HG02588 (cell line): ENCODE results near the gene SRCIN1.

ENCODE experiments used
- ATAC-seq: cut with Tn5 transposase; IDR thresholded peaks from one replicate; pipeline ENCODE4 v1.9.1; 2021; ENCODE audit warnings: mild to moderate bottlenecking, moderate library complexity; ENCODE audit not compliant: unreplicated experiment

The SRCIN1 gene

DNA sequence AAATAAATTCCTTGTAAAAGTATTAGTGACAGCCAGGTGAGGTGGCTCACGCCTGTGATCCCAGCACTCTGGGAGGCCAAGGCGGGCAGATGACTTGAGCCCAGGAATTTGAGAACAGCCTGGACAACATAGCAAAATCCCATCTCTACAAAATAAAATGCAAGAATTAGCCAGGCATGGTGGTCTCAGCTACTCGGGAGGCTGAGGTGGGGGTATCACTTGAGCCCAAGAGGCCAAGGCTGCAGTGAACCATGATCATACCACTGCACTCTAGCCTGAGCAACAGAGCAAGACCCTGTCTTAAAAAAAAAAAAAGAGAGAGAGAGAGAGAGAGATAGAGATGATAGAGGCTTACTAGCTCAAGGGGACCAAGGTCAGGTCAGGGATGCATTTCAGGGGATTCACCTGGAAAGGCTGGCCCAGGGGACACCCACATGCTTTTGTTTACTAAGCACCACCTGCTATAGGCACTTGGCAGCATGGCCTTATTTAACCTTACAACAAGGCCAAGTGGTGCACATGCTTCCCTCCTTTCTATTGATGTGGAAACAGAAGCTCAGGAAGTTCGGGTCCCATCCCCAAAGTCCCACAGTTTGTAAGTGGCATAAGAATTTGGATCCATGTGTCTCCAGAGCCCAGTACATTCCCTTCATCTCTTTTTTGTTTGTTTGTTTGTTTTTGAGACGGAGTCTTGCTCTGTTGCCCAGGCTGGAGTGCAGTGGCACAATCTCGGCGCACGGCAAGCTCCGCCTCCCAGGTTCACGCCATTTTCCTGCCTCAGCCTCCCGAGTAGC, 12.4 kb upstream of the SRCIN1 start:
- no peak for ATAC-seq

DNA sequence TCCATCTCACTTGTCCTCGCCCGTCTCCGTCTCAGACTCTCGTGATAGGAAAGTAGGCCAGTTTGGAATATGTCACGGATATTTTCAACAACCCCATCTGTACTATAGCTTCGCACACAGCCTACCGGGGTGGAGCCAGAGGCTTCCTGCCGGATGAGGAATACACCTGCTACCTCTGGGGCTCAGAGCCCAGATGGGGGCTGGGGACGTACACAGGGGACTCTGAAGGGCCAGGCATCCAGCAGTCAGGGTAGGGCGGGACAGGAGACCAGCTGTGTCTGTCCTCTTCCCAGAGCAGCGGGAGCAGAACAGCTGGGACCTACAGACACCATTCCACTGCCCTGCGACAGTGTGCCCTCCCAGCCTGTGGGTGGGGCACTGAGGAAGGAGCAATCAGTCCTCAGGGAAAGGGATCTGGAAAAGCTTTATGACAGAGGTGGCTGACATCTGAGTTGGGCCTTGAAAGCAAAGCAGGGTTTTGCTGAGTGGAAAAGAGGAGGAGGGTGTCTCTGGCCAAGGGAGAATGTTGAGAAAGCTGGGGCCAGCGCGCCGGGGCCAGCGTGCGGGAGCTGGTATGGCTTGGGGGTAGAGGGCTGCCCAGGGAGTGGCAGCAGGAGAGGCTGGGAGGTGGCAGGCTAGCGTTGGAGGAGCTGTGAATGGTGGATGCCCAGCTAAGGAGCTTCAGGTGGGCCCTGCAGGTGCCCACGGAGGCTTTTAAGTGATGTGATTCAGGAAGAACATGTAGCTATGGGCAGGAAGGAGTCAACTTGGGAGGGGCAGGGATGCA, 11.5 kb upstream of the SRCIN1 start:
- ATAC-seq, result no peak

DNA sequence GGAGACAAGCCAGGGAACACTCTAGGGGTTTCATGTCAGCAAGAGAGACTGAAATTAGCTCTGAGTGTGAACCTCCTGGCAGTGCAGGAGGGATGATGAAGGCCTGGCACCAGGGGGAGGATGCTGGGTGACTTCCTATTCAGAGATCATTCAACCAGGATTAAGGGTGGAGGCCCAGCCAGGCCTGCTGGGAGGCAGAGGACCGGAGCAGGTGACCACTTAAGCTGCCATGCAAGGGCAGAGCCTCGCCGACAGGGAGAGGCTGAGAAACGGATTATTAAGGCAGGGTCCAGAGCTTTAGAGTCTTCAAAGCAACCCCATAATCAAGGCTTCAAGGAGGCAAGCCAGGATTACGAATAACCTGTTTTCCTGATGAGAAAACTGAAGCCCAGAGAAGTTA, 10.6 kb upstream of the SRCIN1 start:
- no peak for ATAC-seq

DNA sequence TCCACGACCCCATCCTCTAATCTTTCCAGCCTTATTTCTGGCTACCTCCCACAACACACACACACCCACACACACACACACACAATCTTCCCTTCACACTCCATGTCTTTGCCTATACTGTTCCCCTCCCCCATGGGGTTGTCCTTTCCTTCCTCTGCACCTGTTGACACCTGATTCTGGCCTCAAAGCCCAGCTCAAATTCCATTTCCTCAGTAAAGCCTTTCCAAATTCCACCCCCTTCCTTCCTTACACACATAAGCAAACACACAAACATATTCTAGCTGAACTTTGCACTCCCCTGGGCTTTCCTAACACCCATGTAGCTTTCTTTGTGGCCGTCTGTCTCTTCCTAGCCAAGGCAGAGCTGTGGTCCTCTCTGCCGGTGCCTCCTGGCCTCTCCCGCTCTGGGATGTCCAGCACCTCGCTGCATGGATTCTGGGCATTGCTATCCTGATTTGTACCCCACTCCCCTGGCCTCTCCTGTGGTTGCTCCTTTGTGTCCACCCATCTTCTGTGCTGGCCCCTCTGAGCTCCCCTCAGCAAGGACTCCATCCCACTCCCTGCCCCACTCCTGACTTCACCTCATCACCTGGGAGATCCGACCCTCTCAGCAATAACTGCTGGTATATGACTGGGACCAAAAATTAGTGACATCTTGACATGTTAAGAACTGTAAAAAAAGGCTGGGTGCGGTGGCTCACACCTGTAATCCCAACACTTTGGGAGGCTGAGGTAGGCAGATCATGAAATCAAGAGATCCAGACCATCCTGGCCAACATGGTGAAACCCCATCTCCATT, 8.4 kb upstream of the SRCIN1 start:
- ATAC-seq, result no peak

DNA sequence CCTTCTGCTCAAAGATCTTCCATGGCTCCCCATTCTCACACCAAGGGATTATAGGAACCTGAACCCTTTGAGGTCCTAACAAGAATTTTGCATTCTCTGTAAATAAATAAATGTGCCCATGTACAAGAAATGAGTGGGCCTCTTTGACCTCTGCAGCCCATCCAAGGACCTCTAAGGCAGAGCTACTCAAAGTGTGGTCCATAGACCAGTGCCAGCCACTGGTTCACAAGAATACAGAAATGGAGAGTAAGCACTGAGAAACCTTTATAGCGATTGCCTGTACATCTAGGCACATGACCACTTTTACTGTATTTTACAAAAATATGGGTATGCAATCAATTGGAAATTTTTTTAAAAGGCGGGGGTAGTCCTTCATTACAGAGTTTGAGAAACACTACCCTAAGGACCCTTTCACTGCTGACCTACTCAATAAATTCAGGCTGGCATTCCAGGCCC, 7.8 kb upstream of the SRCIN1 start:
- no peak for ATAC-seq

DNA sequence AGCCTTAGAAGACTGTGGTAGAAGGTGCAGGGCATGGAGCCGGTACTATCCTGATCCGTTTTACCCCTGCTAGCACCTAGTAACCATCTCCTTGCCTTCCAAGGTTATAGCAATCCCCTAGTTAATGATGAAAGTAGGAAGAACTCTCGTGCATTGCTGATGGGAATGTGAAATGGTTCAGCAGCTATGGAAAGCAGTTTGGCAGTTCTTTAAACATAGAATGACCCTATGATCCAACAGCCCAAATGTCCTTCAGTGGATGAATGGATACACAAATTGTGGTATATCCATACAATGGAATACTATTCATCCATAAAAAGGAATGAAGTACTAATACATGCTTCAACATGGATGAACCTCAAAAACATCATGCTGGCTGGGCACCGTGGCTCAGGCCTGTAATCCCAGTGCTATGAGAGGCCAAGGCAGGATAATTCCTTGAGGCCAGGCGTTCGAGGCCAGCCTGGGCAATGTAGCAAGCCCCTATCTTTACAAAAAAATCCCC, 6.2 kb upstream of the SRCIN1 start:
- ATAC-seq, result no peak

DNA sequence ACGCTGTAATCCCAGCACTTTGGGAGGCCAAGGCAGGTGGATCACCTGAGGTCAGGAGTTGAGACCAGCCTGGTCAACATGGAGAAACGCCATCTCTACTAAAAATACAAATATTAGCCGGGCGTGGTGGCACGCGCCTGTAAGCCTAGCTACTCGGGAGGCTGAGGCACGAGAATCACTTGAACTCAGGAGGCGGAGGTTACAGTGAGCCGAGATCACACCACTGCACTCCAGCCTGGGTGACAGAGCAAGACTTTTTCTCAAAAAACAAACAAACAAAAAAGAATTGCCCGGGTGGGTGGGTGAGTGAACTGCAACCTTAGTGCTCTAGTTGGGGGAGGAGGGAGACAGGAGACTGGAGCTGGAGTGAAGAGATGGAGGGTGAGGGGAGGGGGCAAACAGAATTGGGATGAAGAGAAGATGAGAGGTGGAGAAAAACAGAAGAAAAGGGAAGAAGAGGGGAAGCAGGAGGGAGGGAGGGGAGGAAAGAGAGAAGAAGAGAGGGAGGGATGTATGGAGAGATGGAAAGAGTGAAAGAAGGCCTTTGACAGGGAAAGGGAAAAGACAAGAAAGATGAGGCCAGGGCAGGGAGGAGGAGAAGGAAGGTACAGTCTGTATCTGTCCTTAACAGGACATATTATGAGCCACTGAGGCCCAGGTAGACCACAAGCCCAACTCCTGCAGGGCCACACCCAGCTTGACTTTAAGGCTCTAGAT, 5.5 kb upstream of the SRCIN1 start:
- no peak for ATAC-seq

DNA sequence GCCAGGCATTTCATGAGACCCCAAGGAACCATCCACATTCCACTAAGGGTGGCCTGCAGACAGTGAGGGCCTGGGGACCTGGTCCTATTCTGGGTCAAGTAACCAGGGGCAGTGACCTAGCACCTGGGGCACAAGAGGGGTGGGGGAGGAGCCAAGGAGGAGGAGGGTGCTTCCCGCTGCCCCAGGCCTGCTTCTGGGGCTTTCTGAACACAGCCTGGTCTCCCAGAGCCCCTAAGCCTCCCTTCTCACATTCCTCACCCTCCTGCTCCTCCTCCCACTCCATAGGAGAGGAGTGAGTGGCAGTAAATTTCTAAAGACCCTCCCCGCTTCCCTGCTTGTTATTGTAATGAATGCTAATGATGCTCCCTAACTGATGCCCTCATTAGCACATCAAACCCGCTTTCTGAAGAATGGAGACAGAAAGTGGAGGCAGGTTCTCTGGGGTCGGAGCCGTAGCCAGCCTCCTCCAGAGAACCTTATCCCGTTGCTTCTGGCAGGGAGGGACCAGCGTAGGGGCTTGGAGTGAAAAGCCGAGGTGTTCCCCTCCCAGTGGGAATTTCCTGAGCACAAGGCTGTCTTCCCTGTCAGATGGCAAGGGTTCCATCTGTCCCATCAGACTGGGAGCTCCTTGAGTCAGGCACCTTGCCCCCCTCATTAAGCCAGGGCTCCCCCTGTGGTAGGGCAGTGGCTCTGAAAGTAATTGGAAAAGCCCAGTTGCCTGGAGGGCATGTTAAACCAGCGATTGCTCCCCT, 3.7 kb upstream of the SRCIN1 start:
- no peak for ATAC-seq

DNA sequence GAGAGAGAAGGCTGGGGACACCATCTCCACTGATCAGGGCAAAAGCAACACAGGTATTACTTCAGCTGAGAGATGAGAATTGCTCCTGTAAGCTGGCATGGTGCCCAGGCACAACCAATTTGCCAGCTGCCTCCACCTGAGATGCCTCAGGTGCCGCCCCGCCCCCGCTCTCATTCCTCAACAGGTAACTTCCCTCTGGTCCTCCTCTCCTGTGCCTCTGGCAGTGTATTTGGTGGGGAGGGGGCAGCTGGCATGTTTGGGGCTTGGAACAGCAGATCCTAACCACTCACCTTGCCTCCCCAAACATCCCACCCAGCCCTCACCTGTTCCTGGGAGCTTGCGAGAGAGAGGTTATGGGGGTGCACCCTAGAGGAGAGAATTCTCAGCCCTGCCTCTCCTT, 2.9 kb upstream of the SRCIN1 start:
- ATAC-seq, result no peak

DNA sequence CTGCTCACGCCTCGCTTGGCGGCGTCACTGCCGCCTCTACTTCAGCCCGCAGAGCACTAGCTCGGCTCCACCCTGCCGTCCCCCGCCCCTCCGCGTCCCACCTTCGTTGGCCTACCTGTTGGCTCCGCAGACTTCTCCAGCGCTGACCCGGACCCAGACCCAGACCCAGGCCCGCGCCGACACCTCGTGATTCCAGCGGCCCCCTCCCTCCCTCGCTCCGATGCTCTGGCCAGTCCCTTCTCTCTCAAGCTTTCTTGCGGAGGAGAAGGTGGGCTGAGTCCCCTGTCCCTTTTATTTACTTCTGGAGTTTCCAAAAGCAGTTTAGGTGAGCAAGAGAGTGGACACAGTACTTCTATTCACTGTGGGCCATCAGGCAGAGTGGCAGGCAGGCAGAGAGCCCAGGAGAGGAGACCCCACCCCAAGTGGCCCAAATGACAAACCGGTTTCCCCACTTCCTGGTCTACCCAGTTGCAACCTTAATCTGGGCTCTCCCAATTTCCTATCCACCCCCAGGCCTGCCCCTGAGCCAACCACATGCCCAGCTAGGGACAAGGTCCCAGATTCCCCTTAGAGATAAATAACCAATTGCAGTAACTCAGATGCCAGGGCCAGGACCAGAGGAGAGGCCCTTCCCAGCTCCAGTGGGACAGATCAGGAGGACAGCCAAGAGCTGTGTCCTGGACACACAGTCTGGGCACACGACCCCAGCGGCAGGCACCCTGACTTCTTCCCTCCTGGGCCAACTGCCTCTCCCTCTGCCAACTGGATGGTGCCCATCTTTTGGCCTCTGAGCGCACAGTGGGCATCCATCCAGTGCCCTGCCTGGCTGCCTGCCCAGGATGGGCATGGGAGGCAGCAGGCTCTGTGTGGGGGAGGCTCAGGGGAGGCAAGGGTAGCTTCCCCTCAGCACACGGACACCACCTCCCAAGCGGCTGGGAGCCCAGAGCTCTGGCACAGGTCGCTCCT, 1.2 kb upstream of the SRCIN1 start:
- ATAC-seq, result no peak

DNA sequence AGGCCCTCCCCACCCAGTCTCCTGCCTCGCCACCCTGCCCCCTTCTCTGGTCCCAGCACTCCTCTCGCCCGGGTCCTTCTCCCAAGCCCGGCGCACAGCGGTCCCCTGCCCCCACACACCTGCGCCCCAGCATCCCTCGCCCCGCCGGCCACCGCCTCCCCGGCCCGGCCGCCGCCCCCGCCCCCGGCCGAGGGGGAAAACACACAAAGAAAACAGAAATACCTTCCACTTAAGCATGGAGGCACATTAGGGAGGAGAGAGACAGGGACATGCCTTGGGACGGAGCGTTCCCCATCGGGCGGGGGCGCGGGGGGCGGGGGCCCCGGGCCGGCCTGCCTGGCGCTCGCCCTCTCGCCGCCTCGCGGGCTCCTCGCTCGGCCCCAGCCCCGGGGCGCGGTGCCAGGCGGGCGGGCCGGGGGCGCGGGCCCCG, 326 bp downstream of the SRCIN1 start:
- ATAC-seq, result peak; percentile 40

DNA sequence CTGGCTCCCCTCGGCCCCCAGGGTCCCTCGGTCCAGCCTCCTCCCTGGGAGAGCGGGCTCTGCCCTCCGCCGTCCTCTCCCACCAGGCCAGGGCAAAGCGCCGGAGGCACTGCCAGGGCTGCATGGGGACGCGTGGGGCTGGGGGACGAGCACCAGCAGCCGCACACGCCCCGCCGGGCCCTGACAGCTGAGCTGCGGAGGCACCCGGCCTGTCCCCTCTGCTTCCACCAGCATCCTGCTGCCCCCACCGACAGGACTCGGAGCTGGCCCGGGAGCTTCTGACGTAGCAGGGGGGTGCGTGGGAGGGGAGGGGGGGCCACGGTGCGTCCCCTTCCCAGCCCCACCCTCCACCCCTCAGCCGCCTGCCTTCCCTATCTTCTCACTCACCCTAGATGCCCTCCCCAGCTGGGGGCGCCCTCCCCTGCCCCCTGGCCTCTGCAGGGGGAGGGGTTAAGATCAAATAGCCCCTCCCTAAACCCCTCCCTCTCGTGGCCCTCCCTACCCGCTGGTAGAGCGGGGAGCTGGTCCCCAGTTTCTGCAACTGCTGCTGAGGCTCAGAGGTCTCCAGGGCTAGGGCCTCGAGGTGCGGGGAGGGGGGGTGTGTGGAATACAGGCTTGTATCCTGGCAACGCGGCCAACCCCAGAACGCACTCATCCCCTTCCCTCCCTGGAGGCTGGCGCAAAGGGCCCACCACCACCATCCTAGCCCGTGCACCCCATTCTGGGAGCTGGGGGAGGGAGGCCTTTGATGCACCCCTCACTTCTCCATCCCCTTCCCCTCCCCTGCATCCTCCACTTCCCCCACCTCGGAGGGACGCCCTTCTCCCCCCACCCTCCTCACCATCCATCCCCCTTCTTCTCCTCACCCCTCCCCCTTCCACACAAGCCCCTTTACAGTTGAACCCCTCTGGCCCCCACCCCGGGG, 1.0 kb downstream of the SRCIN1 start:
- ATAC-seq, result no peak

DNA sequence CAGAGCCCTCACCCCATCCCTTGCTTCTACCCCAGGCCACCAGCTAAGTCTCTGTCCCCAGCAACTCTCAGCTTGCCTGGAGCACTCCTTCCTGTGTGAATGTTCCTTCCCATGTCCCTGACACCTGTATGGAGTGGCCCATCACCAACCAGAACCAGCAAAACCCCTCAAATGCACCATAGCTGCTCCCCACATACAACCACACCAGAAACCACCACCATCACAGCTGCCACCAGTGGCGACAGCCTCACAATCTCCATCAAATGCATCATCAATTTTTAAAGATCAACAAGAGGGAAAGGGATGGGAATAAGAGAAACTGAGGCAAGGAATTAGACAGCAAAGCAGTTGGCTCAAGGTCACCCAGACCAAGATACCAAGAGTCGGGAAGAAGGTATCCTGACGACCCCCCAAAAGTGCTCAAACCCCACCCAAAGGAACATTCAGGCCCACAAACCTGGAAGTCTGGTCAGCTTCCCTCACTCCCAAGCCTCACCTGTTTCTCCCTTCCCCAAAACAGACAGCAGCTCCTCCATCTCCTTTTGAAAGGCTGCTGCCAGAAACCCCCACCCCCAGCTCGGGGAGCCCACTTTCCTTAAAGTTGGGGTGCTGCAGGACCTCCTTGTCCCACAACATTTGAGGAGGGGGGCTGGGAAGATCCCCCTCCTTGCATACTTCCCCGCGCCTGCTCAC, 1.8 kb downstream of the SRCIN1 start:
- ATAC-seq, result no peak

DNA sequence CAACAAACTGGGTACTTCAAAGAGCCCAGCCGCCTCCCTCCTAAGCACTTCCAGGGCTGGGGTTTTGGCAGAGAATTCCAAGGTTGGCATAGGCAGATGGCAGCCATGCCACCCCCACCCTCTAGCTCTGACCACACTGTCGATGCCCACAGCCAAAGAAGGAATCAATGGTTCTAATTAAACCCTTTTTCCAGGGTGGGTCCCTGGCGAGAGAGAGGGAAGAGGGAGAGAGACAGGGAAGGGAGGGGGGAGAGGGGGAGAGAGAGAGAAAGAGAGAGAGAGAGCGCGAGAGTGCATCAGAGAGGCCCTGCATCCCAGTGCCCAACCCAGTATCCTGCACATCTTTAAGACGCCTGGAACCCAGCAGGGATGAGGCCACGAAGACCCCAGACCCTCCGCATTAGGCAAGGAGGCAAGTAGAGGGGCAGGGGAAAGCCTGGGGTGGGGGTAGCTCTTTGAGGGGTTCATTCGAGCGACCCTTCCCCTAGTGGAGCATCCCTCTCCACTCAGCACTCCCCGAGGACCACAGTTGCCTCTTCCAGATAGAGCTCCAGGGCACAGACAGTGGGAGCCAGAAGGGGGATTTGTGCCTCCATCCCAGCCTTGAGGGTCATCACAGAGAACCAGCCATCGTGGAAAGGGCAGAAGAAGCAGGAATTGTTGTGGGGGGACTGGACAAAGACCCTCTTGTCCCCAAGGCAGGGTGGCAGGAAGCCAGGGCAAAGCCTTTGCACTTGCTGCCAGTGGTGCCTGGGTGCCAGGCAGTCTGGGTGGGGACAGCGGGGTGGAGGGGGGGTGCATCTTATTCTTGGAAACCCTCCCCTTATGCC, 2.6 kb downstream of the SRCIN1 start:
- no peak for ATAC-seq

DNA sequence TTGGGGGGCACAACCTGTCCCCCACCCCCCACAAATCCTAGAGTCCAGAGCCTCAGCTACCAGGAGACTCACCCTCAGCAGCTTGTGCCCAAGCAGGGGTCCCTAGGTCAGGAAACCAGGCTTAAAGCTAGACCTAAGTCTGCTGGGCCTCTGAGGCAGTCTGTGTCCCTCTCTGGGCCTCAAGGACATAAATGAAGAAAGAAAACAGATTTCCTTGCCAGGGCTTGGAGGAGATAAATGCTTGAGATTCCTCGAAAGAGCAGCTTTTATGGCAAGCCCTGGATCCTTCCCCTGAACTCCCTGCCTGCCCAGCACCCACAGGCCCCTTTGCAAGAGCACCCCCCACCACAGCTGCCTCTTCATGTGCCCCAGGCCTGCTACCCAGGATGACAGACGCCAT, 3.3 kb downstream of the SRCIN1 start:
- ATAC-seq, result no peak
